MM.1S (cell line): ENCODE results near the gene TTC28.

Experiments used
- EZH2phosphoT487 ChIP-seq: fragments of 300-600 bp; sonication (generic); IDR thresholded peaks from 2 replicates; pipeline ENCODE4 v1.6.1; 2018; ENCODE audit warnings: antibody characterized with exemption, low read length
- TF ChIP-seq, protein P1 (sequence below): fragments of 300-600 bp; sonication (generic); IDR thresholded peaks from 2 replicates; pipeline ENCODE4 v1.5.1; 2016; ENCODE audit warnings: antibody characterized with exemption, low read length, mixed read lengths

DNA sequence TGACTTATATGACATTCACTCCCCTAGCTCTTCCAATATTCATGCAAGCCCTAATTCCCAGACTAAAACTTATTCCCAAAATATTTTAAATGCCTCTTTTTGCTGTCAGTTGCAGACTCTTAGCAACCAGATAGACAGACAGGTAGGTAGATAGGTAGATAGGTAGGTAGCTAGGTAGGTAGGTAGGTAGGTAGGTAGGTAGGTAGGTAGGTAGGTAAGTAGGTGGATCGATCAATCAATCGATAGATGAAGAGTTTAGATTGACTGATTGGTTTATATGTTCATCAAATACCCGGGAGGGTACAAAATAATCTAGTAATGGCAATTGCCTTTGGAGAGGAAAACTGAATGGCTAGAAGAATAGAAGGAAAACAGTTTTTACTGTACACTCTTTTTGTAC lies 86.3 kb downstream of the TTC28 start:
- TF ChIP-seq, protein P1, sequence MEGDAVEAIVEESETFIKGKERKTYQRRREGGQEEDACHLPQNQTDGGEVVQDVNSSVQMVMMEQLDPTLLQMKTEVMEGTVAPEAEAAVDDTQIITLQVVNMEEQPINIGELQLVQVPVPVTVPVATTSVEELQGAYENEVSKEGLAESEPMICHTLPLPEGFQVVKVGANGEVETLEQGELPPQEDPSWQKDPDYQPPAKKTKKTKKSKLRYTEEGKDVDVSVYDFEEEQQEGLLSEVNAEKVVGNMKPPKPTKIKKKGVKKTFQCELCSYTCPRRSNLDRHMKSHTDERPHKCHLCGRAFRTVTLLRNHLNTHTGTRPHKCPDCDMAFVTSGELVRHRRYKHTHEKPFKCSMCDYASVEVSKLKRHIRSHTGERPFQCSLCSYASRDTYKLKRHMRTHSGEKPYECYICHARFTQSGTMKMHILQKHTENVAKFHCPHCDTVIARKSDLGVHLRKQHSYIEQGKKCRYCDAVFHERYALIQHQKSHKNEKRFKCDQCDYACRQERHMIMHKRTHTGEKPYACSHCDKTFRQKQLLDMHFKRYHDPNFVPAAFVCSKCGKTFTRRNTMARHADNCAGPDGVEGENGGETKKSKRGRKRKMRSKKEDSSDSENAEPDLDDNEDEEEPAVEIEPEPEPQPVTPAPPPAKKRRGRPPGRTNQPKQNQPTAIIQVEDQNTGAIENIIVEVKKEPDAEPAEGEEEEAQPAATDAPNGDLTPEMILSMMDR, result no peak
- TF ChIP-seq EZH2phosphoT487, result no peak
